Right renal pelvis (tissue), 4 donors: Measurements from ENCODE around the gene CCND1. TPM values are rescaled to one million over a fixed set of nuclear protein-coding genes. Genes with fewer than 3 reads are reported as not detected.

Source experiments
- DNase-seq, 4 donors: peaks; one replicate each; pipeline ENCODE4 v3.0.0-alpha.2; 2013; ENCODE audit warnings: low read depth in 4 of 4, low spot score in 3 of 4, missing footprints in 1 of 4
- polyA plus RNA-seq, 4 donors: library from polyadenylated mRNA; unstranded; fragments of 120-200 nt; gene quantifications; one replicate each; pipeline ENCODE4 v1.2.1, GENCODE V29; 2013; ENCODE audit not compliant: insufficient read length in 4 of 4

The CCND1 gene
- polyA plus RNA-seq, 4 donors = 133 to 171 (median 157) TPM

DNA sequence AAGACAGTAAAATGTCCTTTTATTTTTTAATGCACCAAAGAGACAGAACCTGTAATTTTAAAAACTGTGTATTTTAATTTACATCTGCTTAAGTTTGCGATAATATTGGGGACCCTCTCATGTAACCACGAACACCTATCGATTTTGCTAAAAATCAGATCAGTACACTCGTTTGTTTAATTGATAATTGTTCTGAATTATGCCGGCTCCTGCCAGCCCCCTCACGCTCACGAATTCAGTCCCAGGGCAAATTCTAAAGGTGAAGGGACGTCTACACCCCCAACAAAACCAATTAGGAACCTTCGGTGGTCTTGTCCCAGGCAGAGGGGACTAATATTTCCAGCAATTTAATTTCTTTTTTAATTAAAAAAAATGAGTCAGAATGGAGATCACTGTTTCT lies 1.1 kb upstream of the CCND1 start:
- DNase-seq = no peak

DNA sequence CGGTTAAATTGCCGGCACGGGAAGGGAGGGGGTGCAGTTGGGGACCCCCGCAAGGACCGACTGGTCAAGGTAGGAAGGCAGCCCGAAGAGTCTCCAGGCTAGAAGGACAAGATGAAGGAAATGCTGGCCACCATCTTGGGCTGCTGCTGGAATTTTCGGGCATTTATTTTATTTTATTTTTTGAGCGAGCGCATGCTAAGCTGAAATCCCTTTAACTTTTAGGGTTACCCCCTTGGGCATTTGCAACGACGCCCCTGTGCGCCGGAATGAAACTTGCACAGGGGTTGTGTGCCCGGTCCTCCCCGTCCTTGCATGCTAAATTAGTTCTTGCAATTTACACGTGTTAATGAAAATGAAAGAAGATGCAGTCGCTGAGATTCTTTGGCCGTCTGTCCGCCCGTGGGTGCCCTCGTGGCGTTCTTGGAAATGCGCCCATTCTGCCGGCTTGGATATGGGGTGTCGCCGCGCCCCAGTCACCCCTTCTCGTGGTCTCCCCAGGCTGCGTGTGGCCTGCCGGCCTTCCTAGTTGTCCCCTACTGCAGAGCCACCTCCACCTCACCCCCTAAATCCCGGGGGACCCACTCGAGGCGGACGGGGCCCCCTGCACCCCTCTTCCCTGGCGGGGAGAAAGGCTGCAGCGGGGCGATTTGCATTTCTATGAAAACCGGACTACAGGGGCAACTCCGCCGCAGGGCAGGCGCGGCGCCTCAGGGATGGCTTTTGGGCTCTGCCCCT lies 529 bp upstream of the CCND1 start:
- DNase-seq = no peak

DNA sequence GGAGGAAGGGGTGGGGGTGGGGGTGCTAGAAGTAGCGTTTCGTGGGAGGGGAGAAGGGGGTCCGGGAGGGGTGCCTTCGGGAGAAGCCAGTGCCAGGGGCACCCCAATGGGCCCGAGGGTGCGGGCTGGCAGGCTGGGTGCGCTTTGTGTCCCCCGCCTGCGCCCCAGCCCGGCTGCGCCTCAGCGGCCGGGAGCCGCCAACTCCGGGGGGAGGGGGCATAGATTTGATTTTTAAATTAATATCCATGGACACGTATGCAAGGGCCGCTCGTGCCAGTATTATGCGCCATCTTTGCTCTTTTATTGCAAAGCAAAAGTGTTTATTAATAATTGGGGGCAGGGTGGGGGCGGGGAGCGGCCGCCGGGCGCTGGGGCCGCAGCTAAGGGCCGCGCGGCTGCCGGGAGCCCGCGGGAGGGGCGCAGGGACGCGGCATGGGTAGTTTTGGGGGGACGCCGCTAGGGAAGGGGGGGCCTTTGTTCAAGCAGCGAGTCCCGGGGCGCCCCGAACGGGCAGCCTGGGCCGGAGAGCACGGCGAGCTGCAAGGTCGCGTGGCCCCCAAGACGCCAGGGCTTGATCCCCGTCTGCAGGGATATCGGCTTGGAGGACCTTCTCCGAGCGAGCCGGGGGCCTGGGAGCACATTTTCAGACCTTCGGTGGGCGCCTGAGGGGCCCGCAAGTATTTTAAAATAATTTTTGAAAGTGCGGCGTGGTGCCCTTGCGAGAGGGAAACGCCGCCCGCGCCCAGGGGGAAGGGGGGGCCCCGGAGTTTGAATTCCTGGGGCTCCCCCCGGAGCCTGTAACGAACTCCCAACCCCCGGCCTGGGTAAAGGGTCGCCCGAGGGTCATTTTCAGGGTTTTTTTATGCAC lies 959 bp downstream of the CCND1 start:
- DNase-seq = no peak

DNA sequence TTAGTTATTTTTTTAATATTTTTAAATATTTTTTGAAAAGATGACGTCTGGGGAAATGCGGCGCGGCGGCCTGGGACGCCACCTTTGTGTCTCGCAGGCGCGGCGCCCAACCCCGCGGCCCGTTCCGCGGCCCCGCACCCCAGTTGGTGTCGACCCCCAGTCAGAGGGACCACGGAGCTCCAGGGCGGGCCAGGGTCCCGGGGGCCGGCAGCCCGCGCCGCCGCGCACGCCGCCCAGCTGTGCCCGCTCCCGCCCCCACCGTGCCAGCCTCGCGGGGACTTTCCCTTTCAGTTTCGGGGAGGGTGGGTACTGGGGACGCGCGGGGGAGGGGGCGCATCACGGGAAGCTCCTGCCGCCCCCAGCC lies 1.6 kb downstream of the CCND1 start:
- DNase-seq = no peak

DNA sequence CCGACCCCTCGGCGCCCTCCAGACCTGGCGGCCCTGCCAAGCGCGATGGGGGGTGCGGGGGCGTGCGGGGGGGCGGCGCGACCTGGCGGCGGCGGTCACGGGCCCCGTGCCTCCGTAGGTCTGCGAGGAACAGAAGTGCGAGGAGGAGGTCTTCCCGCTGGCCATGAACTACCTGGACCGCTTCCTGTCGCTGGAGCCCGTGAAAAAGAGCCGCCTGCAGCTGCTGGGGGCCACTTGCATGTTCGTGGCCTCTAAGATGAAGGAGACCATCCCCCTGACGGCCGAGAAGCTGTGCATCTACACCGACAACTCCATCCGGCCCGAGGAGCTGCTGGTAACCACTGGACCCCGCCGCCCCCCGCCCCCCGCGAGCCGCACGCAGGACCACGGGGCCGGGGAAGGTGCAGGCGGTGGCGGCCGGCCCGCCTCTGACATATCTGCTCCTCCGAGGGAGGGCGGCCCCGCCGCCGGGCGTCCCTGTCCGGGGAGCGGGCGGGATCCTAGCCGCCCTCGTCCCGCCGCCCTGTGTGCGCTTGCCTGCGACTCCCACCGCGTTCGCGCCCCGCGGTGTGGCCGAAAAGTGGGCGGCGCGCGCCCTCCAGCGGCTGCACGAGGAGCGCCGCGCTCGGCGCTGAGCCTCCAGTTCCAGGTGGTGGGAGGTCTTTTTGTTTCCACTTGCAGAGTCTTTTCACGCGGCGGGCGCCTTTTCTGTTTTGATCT lies 2.1 kb downstream of the CCND1 start:
- DNase-seq = peak in 2 of 4 donors; percentile 78 to 85

DNA sequence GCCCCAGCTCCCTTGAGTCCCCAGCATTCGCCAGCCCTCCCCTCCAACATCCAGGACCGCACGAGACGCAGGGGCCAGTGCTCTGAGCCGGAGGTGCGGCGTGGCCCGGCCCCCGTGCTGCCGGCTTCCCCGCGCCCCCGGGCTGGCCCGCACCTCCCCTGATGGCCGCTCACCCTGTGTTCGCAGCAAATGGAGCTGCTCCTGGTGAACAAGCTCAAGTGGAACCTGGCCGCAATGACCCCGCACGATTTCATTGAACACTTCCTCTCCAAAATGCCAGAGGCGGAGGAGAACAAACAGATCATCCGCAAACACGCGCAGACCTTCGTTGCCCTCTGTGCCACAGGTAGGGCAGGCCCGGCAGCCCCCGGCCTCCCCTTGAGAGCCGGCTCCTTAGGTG lies 2.7 kb downstream of the CCND1 start:
- DNase-seq = no peak

DNA sequence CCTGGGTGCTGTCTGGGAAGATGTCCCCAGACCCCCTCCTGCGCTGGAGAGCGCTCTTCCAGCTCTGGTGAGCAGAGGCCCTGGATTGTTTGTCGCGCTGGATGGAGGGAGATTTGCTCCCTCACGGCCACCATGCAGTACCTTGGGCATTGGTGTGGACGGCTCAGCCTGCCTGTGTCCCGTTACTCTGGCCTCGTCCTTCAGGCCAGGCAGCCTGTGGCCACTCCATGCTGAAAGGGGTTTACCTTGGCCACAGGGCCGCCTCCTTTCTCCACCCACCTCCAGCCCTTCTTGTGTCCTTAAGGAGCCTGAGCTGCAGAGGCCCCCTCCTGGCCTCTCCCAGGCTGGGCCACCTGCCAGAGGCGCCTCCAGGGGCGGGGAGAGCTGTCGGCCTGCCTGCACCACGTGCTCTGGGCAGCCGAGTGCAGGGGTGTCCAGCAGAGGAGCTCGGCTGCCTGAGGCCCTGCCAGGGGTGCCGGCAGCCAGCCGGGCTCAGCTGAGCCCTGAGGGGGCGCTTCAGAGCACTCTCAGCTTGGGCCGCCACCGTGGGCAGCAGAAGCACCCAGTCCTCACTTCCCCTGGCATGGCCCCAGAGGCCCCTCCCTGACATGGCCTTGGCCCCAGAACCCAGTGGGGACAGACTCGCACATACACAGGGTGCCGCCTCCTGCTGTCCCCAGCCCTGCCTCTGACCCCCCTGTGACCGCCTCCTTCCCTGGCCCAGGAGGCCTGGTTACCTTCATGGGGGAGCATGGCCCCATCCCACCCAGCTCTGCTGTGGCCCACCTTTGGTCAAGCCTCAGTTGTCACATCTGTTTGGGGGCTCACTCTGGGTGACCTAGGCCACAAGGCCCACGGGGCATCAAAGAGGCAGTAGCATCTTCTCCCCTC lies 3.4 kb downstream of the CCND1 start:
- DNase-seq = peak in 1 of 4 donors; percentile 63

DNA sequence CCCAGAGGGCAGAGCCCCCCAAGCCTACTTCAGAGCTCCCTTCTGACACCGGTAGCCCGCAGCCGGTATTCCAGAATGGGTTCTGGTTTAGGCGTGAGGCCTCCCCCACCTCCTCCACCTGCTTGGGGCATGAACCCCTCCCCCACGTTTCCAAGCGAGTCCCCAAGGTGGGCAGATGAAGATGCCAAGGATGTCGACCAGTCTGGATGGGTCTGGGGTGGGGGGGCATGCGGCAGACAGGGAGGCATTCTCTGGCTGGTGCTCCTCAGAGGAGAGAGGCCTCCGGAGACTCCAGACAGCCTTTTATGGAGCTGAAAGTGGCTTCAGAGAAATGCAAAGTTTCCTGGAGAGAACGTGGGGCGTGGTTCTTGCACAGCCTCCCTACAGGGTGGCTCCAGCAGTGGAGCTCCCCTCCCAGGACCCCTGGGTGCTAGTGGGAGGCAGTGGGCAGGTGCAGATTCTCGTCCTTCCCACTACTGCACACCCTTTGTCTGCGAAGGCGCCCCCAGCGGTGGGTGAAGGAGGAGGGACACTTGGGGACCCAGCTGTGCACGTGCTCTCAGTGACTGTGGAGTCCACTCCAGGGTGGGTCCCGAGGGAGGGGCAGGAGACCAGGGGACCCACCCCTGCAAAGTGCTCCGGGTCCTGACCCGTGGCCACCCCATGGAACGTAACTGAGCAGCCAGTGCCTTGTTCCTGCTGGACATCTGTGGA lies 4.2 kb downstream of the CCND1 start:
- no peak for DNase-seq

DNA sequence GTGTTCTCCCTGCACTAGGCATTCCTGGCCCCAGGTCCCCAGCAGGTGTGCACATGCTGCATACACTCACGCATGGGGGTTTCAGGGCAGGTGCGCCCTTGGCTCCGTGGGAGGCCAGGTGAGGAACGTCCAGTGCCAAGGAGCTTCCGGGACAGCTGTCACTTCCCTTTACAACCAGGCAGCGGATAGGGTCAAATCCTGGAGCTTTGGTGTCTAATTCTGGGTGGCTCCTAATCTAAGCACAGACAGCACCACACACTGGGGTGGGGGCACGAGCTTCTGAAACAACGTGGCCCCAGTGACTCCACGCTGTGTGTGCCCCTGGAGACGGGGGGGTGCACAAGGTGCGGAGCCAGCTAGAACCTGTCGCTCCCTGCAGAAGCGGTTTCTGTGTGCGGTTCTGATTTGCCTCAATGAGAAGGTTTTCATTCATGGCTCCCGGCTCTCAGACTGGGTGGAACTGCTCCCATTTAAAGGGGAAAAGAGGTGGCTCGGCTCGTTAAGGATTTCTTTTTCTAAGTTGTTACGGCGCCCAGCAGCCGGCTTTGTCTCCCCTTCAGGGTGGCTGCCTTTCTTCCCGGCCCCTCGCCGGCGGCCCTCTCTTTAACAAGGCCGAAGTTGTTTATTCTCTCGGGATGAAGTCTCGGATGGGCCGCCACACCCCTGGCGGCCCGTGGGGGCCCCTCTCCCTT lies 5.0 kb downstream of the CCND1 start:
- no peak for DNase-seq

DNA sequence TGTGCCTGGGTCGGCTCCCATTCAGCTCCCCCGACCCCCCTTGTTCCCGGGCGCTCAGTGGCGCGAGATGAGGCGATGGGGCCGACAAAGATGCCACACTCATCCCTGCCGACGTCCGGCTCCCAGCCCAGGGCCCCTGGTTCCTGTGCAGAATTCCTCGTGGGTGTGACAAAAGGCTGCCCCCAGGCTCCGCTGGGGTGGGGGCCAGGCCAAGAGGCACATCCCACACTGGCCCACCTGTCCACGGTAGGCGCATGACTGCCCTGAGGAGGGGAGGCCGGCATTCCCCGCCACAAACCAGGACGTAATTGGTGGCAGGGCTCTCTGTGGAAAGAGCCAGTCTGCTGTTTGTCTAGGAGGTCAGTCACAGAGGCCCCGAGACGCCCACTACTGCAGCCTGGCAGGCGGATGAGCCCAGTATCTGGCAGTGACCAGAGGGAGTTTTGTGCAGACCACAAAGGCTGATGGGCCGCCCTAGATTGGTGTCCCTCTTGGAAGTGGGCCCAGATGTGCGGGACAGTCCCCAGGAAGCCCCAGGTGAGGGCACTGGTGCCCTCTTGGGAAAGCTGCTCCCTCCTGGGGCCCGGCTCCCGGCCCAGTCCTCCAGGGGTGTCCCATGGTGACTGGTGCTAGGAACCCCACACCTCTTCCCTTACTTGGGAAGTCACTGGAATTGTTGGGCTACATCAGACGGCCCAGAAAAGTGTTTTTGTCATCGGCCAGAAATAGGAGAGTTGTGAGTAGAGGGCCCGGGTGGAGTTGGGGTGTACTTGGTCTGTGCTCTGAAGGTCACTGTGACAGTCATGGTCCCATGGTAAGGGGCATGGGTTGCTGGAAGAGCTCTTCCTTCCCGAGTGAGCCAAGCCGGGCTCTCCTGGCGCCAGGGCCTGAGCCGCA lies 5.8 kb downstream of the CCND1 start:
- DNase-seq = no peak

DNA sequence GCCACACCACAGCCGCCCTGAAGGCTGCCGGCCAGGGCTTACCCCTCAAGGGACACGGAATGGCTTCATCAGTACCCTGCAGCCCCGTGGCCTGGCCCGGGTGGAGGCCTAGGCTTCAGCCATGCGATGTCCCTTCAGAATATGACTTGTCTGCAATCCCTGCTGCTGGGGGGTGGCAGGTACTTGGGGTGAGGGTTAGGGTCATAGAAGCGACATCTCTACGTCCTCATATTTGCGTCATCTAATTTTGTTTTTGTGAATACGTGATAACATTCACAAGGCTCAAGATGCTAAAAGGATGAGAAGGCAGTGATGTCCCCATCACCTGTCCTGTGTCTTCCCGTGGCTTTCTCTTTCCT lies 6.4 kb downstream of the CCND1 start:
- no peak for DNase-seq

DNA sequence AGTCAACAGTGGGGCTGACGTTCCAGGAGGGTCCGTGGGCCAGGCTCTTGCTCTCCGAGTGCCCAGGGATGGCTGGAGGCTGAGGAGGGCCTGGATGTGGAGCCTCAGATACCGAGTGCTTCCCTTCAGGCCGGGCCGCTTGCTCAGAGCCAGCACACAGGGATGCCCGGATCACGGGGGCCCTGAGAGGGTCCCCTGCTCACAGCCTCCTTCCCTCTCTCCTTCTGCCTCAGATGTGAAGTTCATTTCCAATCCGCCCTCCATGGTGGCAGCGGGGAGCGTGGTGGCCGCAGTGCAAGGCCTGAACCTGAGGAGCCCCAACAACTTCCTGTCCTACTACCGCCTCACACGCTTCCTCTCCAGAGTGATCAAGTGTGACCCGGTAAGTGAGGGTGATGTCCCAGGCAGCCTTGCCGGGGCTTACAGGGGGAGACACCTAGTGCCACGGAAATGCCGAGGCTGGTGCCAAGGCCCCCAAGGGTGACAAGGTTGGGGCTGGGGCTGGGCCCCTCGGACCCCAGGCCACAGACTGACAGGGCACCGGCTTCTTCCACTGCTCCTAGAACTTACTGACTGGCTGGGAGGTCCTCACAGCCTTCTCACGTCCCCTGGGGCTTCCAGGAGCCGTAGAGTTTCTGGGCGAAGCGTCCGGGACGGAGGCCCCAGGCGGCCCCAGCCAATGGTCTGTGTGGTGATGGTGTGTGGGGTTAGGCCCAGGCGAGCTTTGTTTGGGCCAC lies 7.0 kb downstream of the CCND1 start:
- DNase-seq = no peak

DNA sequence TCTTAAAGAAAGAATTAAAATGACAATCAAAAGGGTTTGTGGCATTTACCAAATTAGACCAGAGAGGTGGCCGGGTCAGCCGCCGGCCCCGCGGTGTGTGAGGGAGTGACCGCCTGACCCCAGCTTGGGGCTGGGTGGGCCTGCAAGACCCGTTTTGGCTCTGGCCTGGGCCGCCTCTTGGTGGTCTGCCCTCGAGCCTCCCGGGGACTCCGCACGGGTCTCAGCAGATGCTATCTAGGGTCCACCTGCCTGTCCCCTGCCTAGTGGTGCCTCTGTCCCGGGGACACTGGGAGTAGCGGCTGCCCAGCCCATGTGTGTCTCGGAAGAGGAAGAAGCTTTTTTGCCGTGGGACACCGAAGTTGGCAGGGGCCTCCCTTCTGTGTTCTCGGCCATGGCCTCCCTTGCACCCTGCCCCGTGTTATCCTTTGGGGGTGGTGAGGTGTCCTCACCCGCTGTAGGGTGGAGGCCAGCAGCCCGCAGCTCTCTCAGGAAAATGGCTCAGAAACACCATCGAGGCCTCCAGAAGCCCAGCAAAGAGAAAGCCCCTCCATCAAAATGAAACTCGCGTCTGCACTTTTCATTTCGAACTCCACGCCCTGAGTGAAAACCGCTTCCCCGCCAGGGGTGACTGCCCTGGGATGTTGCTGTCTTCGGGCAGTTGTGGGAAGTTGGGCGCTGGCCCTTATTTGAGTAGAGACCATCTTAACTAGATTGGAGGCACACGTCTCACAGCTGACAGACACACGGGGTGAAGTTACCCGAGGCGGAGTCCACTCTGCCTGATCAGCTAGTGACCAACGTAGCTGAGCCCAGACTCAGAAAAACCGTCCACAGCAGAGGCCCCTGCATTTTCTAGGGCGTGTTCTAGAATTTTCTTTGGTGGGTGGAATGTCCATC lies 8.0 kb downstream of the CCND1 start:
- DNase-seq = no peak

DNA sequence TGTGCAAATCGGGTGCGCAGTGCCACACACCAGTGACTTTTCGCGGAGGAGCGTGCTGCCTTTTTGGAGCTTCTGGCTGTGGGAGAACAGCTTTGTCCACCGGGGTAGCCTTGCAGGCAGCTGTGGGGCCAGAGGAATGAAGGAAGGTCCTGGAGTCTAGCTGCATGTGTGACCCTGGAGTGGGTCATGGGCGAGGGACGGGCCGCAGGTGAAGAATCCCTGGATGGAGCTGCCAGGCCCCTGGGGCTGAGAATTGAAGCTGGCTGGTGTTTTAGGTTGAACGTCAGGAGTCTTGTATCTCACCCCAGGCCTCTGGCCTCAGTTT lies 8.6 kb downstream of the CCND1 start:
- no peak for DNase-seq

DNA sequence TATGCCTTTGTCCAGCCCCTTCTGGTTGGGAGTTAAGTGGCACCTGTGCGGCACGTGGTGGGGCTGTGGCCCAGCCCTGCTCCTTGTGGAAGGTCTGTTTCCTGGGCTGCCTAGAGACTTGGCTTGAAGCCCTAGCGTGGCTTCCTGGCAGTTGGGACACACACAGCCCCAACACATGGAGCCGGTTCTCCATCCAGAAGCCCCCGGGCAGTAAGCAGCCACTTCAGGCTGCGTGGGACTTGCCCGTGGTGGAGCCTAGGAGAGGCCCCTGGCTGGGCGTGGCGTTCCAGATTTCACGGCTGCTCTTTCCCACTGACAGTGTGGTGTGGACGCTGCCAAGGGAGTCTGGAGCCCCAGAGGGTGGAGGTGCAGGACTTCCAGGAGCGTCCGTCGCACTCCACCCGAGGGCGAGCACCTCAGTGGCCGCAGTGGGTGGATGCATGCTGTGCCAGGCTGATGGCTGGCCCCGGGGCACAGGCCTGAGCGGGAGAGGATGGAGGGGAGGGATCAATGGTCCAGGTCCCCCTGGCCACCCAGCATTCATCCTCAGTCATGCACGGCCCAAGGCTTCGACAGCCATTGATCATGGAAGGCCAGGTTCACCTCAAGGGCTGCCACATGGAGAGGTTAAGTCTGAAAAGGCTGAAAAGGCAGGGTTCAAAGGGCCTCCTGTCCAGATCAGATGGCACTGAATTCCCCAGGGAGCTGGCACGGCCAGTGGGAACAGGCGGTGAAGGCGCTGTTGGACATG lies 9.3 kb downstream of the CCND1 start:
- no peak for DNase-seq

DNA sequence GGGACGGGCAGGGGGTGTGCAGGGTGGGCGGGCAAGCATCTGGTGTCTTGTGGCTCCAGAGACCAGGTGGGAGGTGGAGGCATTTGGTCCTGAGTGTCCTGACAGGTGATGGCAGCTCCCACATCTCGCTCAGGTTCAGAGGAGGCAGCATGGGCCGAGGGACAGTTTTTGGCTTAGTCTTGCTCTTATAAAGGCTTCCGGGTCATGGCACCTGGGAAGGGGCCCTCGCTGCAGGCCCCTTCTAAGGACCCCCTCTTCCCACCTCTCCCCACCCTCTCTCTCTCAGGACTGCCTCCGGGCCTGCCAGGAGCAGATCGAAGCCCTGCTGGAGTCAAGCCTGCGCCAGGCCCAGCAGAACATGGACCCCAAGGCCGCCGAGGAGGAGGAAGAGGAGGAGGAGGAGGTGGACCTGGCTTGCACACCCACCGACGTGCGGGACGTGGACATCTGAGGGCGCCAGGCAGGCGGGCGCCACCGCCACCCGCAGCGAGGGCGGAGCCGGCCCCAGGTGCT lies 9.9 kb downstream of the CCND1 start:
- no peak for DNase-seq
